Peyer's patch (tissue), 4 donors: ENCODE data around the gene GLMP.

Source experiments
- POLR2A ChIP-seq, 2 donors: fragments of 450-650 bp; IDR thresholded peaks; one replicate each; pipeline ENCODE4 v1.5.1; 2017; ENCODE audit warnings: antibody characterized with exemption in 2 of 2, mild to moderate bottlenecking in 2 of 2, moderate library complexity in 2 of 2
- TF ChIP-seq, protein P1 (sequence below), 6 experiments: fragments of 450-650 bp in 4 of 6; fragments of 200-600 bp in 2 of 6; sonication (generic) in 1 of 6; IDR thresholded peaks; one replicate each; pipeline ENCODE4 v1.5.1; 2017 to 2019; ENCODE audit warnings: antibody characterized with exemption in 6 of 6, mild to moderate bottlenecking in 3 of 6, moderate library complexity in 1 of 6

GRCh38 chr1:156270314-156270713 lies 25.2 kb downstream of the GLMP start:
- no peak for TF ChIP-seq POLR2A (IDR thresholded peaks at IDR 0.05)
- TF ChIP-seq, protein P1, sequence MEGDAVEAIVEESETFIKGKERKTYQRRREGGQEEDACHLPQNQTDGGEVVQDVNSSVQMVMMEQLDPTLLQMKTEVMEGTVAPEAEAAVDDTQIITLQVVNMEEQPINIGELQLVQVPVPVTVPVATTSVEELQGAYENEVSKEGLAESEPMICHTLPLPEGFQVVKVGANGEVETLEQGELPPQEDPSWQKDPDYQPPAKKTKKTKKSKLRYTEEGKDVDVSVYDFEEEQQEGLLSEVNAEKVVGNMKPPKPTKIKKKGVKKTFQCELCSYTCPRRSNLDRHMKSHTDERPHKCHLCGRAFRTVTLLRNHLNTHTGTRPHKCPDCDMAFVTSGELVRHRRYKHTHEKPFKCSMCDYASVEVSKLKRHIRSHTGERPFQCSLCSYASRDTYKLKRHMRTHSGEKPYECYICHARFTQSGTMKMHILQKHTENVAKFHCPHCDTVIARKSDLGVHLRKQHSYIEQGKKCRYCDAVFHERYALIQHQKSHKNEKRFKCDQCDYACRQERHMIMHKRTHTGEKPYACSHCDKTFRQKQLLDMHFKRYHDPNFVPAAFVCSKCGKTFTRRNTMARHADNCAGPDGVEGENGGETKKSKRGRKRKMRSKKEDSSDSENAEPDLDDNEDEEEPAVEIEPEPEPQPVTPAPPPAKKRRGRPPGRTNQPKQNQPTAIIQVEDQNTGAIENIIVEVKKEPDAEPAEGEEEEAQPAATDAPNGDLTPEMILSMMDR (IDR thresholded peaks at IDR 0.05): no peak
